HepG2 (cell line): ENCODE results near the gene PCDHGB2. TPM values are rescaled to one million over a fixed set of nuclear protein-coding genes. Genes with fewer than 3 reads are reported as not detected.

Source experiments
- ATAC-seq: fragments of 200-7000 bp; cut with Tn5 transposase; 3 replicates; pipeline ENCODE4 v1.9.1; 2020; ENCODE audit warnings: mild to moderate bottlenecking, moderate library complexity
- BruUV-seq: library from RNA; stranded (reverse); fragments of 400-500 nt; replicated peaks from 2 replicates; lab custom pipeline; 2021; lab: Mats Ljungman, UMichigan
- CTCF ChIA-PET: fragments of 300-600 bp; formaldehyde crosslinking; extraction: SDS; loops from one replicate; lab custom pipeline; 2021; ENCODE audit warnings: low total read pairs, inconsistent platforms, low intra/inter-chr PET ratio; lab: Yijun Ruan, JAX
- POLR2A ChIA-PET: fragments of 350-600 bp; sonication (Branson Sonifier 250); formaldehyde crosslinking; loops from one replicate; lab custom pipeline; 2020; ENCODE audit warnings: antibody characterized with exemption, inconsistent platforms; lab: Yijun Ruan, JAX
- DNase-seq: peaks from one replicate; pipeline ENCODE4 v3.0.0-alpha.2; 2015; ENCODE audit warnings: low spot score
- FAIRE-seq: peaks from 3 replicates; lab custom pipeline; 2011; peaks lifted over from hg19 to GRCh38; lab: Jason Lieb, UNC
- H2AFZ ChIP-seq: one replicate; pipeline ENCODE4 v1.6.1; 2011; ENCODE audit warnings: low read length, inconsistent platforms
- H3K27ac ChIP-seq: fragments of 300-600 bp; 3 replicates; pipeline ENCODE4 v1.8.0; 2011; ENCODE audit warnings: mixed run types, mild to moderate bottlenecking, mixed read lengths, low read length, inconsistent platforms; ENCODE audit not compliant: insufficient read depth; ENCODE audit errors: extremely low read length
- H3K27me3 ChIP-seq, 2 experiments: fragments of 200-600 bp in 1 of 2; 2 replicates in 1 of 2; 3 replicates in 1 of 2; pipeline versions ENCODE4 v1.6.0 to v1.8.0; 2011; ENCODE audit warnings: low read length in 2 of 2, mild to moderate bottlenecking in 2 of 2, moderate library complexity in 2 of 2, inconsistent platforms in 1 of 2; ENCODE audit not compliant: insufficient read depth in 2 of 2, control insufficient read depth in 1 of 2
- H3K36me3 ChIP-seq, 2 experiments: fragments of 200-600 bp in 1 of 2; replicated peaks in 1 of 2; 2 replicates in 1 of 2; 3 replicates in 1 of 2; pipeline versions ENCODE4 v1.5.1 to v1.8.0; 2011; ENCODE audit warnings: low read length in 2 of 2, inconsistent platforms in 1 of 2; ENCODE audit not compliant: insufficient read depth in 2 of 2, control insufficient read depth in 1 of 2
- H3K4me1 ChIP-seq: 2 replicates; pipeline ENCODE4 v1.5.1; 2012; ENCODE audit warnings: low read length, inconsistent platforms; ENCODE audit not compliant: insufficient read depth
- H3K4me2 ChIP-seq: 2 replicates; pipeline ENCODE4 v1.6.0; 2011; ENCODE audit warnings: low read depth, low read length, inconsistent platforms
- H3K4me3 ChIP-seq, 3 experiments: fragments of 200-600 bp in 1 of 3; sonication (generic), shearing (Covaris generic) in 1 of 3; replicated peaks in 1 of 3; 2 replicates each; pipeline ENCODE4 v1.5.1; 2011 to 2016; ENCODE audit warnings: low read length in 3 of 3, inconsistent platforms in 2 of 3, low read depth in 2 of 3, mild to moderate bottlenecking in 2 of 3, control low read depth in 1 of 3, mixed read lengths in 1 of 3; ENCODE audit not compliant: insufficient read depth in 1 of 3
- H3K79me2 ChIP-seq: one replicate; pipeline ENCODE4 v1.6.1; 2011; ENCODE audit warnings: low read length, inconsistent platforms; ENCODE audit not compliant: insufficient read depth
- H3K9ac ChIP-seq: 2 replicates; pipeline ENCODE4 v1.6.0; 2011; ENCODE audit warnings: mild to moderate bottlenecking, low read depth, low read length, inconsistent platforms; ENCODE audit not compliant: insufficient read depth
- H3K9me3 ChIP-seq: 2 replicates; pipeline ENCODE4 v1.5.1; 2012; ENCODE audit warnings: mild to moderate bottlenecking, low read length
- H4K20me1 ChIP-seq: 2 replicates; pipeline ENCODE4 v1.6.0; 2011; ENCODE audit warnings: inconsistent platforms, mild to moderate bottlenecking, low read length, moderate library complexity; ENCODE audit not compliant: insufficient read depth
- ATAD3A ChIP-seq: sonication (generic); formaldehyde crosslinking; IDR thresholded peaks from 2 replicates; pipeline ENCODE4 v1.4.0; 2020; ENCODE audit warnings: missing genetic modification reagents
- GMEB1 ChIP-seq: sonication (generic); formaldehyde crosslinking; IDR thresholded peaks from 2 replicates; pipeline ENCODE4 v1.5.1; 2020; ENCODE audit warnings: missing genetic modification reagents, mild to moderate bottlenecking, borderline replicate concordance
- HMG20A ChIP-seq: IDR thresholded peaks from 2 replicates; pipeline ENCODE4 v1.6.1; 2016; ENCODE audit warnings: borderline replicate concordance
- KDM3A ChIP-seq: IDR thresholded peaks from 2 replicates; pipeline ENCODE4 v1.6.1; 2018; ENCODE audit warnings: low read depth, missing compliant biosample characterization
- TOPORS ChIP-seq: sonication (generic); formaldehyde crosslinking; IDR thresholded peaks from 2 replicates; pipeline ENCODE4 v1.8.0; 2023; ENCODE audit warnings: mild to moderate bottlenecking, missing genetic modification reagents
- ZFP37 ChIP-seq: sonication (generic); formaldehyde crosslinking; IDR thresholded peaks from 2 replicates; pipeline ENCODE4 v1.4.0; 2020; ENCODE audit warnings: missing genetic modification reagents, borderline replicate concordance
- ZNF296 ChIP-seq: sonication (generic); formaldehyde crosslinking; conservative IDR thresholded peaks from 2 replicates; pipeline ENCODE4 v1.5.0; 2020; ENCODE audit warnings: mild to moderate bottlenecking, missing genetic modification reagents
- ZNF616 ChIP-seq: sonication (generic); formaldehyde crosslinking; IDR thresholded peaks from 2 replicates; pipeline ENCODE4 v1.5.0; 2020; ENCODE audit warnings: low read depth, mild to moderate bottlenecking, missing genetic modification reagents
- ZSCAN22 ChIP-seq: sonication (generic); formaldehyde crosslinking; IDR thresholded peaks from 2 replicates; pipeline ENCODE4 v1.4.0; 2020; ENCODE audit warnings: mild to moderate bottlenecking, missing genetic modification reagents
- WGBS: methylation state at CpG from one replicate; pipeline ENCODE4 v1.1.6; 2017; ENCODE audit warnings: low lambda C conversion rate; 5-methylcytosine and 5-hydroxymethylcytosine counted together
- in situ Hi-C: cut with HindIII; loops from 2 replicates; pipeline ENCODE4 v1.10.0; 2017; ENCODE audit warnings: low pct_unique_long_range_greater_than_20kb; ENCODE audit not compliant: extremely low pct_ligation_motif_present
- intact Hi-C: fragments of 100-400 bp; cut with micrococcal nuclease; formaldehyde crosslinking; loops from one replicate; pipeline ENCODE4 v1.10.0; 2022; ENCODE audit not compliant: unreplicated experiment
- polyA plus RNA-seq, 8 experiments: library from polyadenylated mRNA; depleted of rRNA in 3 of 8; stranded (reverse) in 7 of 8; unstranded in 1 of 8; fragments of >200 nt; fragmentation: Illumina TruSeq in 4 of 8; extraction: Trizol in 4 of 8; gene quantifications; 2 replicates each; pipeline versions ENCODE4 v1.2.1 to v1.2.3, GENCODE V29; 2011 to 2016; ENCODE audit warnings: low read depth in 4 of 8, missing spikeins in 1 of 8, mixed read lengths in 1 of 8; ENCODE audit not compliant: insufficient read depth in 1 of 8
- total RNA-seq, 5 experiments: library from RNA; depleted of rRNA; stranded (reverse); fragments of >200 nt; fragmentation: Illumina TruSeq; extraction: Trizol; gene quantifications; 2 replicates each; pipeline ENCODE4 v1.2.3, GENCODE V29; 2016; ENCODE audit warnings: low read depth in 1 of 5
- TF ChIP-seq, protein P1 (sequence below): sonication (generic); formaldehyde crosslinking; IDR thresholded peaks from 2 replicates; pipeline ENCODE4 v1.5.0; 2020; ENCODE audit warnings: mild to moderate bottlenecking, missing genetic modification reagents, moderate library complexity

PCDHGB2 gene
- total and polyA plus RNA-seq, 2 of the 13 experiments (the other 11 are each of a cell fraction or from before 2014, with no cell fraction given) = 0.64 to 0.82 TPM

GRCh38 chr5:141384471-141385267 lies 24.9 kb downstream of the PCDHGB2 start:
- ATAC-seq (no peak), DNase-seq (no peak)
- Histone ChIP-seq H3K4me3 (no peak overlapping the region), H3K9me3 (peaks cover 10% of the 10 kb centered on the region; the same call in 1 of the 2 replicates), H3K79me2 (no peaks in the 10 kb centered on the region), H3K4me2 (no peak overlapping the region), H2AFZ (no peak overlapping the region), H3K4me1 (peaks cover 5% of the 10 kb centered on the region; the same call in 1 of the 2 replicates), H3K27ac (no peak overlapping the region), H4K20me1 (no peaks in the 10 kb centered on the region), H3K27me3 (no peaks in the 10 kb centered on the region)
- CTCF ChIA-PET = no interaction called here
- intact Hi-C loops = no loop called here
- in situ Hi-C loops = no loop called here
- BruUV-seq = no TSS peak
- WGBS = 56% methylated on average over 7 of the region's 43 CpGs
- TF ChIP-seq ATAD3A (CRISPR knock-in tag) (no peak), ZFP37 (CRISPR knock-in tag) (no peak), KDM3A (CRISPR knock-in tag) (no peak), ZSCAN22 (CRISPR knock-in tag) (no peak), ZNF296 (CRISPR knock-in tag) (no peak), GMEB1 (no peak), HMG20A (CRISPR knock-in tag) (no peak), ZNF616 (no peak), TOPORS (no peak)
- TF ChIP-seq, protein P1, sequence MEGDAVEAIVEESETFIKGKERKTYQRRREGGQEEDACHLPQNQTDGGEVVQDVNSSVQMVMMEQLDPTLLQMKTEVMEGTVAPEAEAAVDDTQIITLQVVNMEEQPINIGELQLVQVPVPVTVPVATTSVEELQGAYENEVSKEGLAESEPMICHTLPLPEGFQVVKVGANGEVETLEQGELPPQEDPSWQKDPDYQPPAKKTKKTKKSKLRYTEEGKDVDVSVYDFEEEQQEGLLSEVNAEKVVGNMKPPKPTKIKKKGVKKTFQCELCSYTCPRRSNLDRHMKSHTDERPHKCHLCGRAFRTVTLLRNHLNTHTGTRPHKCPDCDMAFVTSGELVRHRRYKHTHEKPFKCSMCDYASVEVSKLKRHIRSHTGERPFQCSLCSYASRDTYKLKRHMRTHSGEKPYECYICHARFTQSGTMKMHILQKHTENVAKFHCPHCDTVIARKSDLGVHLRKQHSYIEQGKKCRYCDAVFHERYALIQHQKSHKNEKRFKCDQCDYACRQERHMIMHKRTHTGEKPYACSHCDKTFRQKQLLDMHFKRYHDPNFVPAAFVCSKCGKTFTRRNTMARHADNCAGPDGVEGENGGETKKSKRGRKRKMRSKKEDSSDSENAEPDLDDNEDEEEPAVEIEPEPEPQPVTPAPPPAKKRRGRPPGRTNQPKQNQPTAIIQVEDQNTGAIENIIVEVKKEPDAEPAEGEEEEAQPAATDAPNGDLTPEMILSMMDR (CRISPR knock-in tag) = no peak
- TF ChIP-seq, all 625 proteins: peak for 0
- Histone ChIP-seq H3K9ac (no peak overlapping the region), H3K36me3 (no peaks in the 10 kb centered on the region)
- FAIRE-seq = no peak
- POLR2A ChIA-PET = no interaction called here
